ENCODE results near the gene PPARD. TPM values are rescaled to one million over a fixed set of nuclear protein-coding genes. Genes with fewer than 3 reads are reported as not detected.

Gene PPARD
- total and polyA plus RNA-seq, 2 of the 13 experiments (the other 11 are each of a cell fraction or from before 2014, with no cell fraction given), result 6.1 to 13.3 TPM

- peak; percentile 47; the same call in 1 of the 2 replicates for TF ChIP-seq MAX (IDR thresholded peaks at IDR 0.05)
- no peak for TF ChIP-seq TIGD3 (CRISPR knock-in tag; IDR thresholded peaks at IDR 0.05; ENCODE audit: borderline replicate concordance)
- no peak for TF ChIP-seq ATAD3A (CRISPR knock-in tag; IDR thresholded peaks at IDR 0.05)
- TF ChIP-seq EP300 (IDR thresholded peaks at IDR 0.05; ENCODE audit: low read depth in 2 of 2, low read length in 2 of 2), result peak in 1 of 2 experiments; percentile 55; a peak in 1 of 4 replicates
- TF ChIP-seq EP300 (CRISPR knock-in tag; IDR thresholded peaks at IDR 0.05; ENCODE audit: borderline replicate concordance), result peak; percentile 65; the same call in 1 of the 2 replicates
- no peak for TF ChIP-seq SMARCE1 (IDR thresholded peaks at IDR 0.05; ENCODE audit: borderline replicate concordance)
- no peak for TF ChIP-seq ZNF235 (CRISPR knock-in tag; IDR thresholded peaks at IDR 0.05; ENCODE audit: borderline replicate concordance)
- TF ChIP-seq TFDP1 (CRISPR knock-in tag; IDR thresholded peaks at IDR 0.05; ENCODE audit: borderline replicate concordance), result no peak
- TF ChIP-seq HMGXB3 (CRISPR knock-in tag; IDR thresholded peaks at IDR 0.05; ENCODE audit: borderline replicate concordance), result no peak
- no peak for TF ChIP-seq ZNF773 (CRISPR knock-in tag; IDR thresholded peaks at IDR 0.05; ENCODE audit: borderline replicate concordance)
- TF ChIP-seq ZC3H13 (CRISPR knock-in tag; IDR thresholded peaks at IDR 0.05), result no peak
- TF ChIP-seq ZNF550 (CRISPR knock-in tag; IDR thresholded peaks at IDR 0.05; ENCODE audit: borderline replicate concordance), result 0 out of 2 replicates have a peak, but pooled peaks have one; percentile 38
- TF ChIP-seq HIC2 (CRISPR knock-in tag; IDR thresholded peaks at IDR 0.05; ENCODE audit: low read depth), result peak; percentile 89
- TF ChIP-seq ZNF232 (CRISPR knock-in tag; IDR thresholded peaks at IDR 0.05; ENCODE audit: borderline replicate concordance), result no peak
- TF ChIP-seq ZNF687 (CRISPR knock-in tag; IDR thresholded peaks at IDR 0.05), result peak; percentile 64
Measured at GRCh38 chr6:35370124-35370741, 27.9 kb downstream of the PPARD start (continued).

Measured in HepG2 (cell line).